Central memory CD8-positive, alpha-beta T cell (primary cell): ENCODE measurements around the gene ZNF3.
A peak's percentile ranks its signal among the peaks of the same experiment; 100 is the strongest.

Experiments used
- ATAC-seq: fragments of 150-1000 bp; cut with Tn5 transposase; replicated peaks from 2 replicates; pipeline ENCODE4 v1.10.0; 2022; ENCODE audit warnings: mild to moderate bottlenecking, moderate FRiP score, moderate number of reproducible peaks; ENCODE audit not compliant: poor library complexity, severe bottlenecking; ENCODE audit errors: extremely low read depth
- DNase-seq, 2 donors: peaks; one replicate each; pipeline ENCODE4 v3.0.0; 2021; ENCODE audit warnings: low spot score in 2 of 2
- H3K27ac Mint-ChIP-seq: one replicate; pipeline ENCODE4 v1.8.0; 2022; ENCODE audit warnings: low read depth, mild to moderate bottlenecking, moderate library complexity, mixed read lengths
- H3K27me3 Mint-ChIP-seq: one replicate; pipeline ENCODE4 v1.8.0; 2022; ENCODE audit warnings: mixed read lengths
- H3K36me3 Mint-ChIP-seq: one replicate; pipeline ENCODE4 v1.8.0; 2022; ENCODE audit warnings: mild to moderate bottlenecking, moderate library complexity, mixed read lengths; ENCODE audit not compliant: insufficient read depth
- H3K4me1 Mint-ChIP-seq: one replicate; pipeline ENCODE4 v1.8.0; 2022; ENCODE audit warnings: mixed read lengths
- H3K4me3 Mint-ChIP-seq: one replicate; pipeline ENCODE4 v1.8.0; 2022; ENCODE audit warnings: mild to moderate bottlenecking, moderate library complexity, mixed read lengths
- H3K9me3 Mint-ChIP-seq: one replicate; pipeline ENCODE4 v1.8.0; 2022; ENCODE audit warnings: mixed read lengths

Gene ZNF3

DNA sequence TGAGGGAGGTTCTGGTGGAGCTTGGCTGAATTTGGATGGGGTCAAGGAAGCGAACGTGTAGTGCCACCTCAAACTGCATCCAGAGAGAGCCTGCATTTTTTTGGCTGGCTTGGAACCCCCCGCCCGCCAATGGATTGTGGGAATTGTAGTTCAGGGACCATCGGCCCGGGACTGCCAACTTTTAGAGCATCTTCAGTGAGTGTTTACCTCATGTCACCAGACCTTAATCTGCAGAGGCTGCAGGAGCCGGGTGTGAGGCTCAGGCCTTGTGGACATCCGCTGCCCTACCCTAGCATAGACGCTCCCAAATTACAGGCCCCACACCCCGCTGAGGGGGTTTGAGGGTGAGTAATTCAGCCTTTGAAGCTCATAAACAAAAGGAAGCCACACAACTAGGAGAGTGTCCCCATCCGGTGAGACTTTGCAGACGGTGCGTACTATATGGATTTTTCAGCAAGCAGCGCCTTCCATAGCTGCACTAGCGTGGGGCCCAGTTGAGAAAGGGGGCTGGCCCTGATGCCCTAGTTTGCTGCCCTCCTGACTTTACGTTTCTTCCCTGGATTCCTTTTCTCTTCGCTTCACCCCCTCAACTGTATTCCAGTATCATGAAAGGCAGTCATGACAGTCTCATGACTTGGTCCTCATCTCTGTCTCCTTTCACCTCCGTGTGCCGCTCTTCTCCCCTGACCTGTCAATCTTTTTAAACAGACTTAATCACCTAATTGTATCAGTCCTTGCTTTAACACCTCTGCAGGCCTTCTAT, 38.6 kb upstream of the ZNF3 start:
- Mint-ChIP-seq H3K4me1 (peaks cover 32% of the 10 kb centered on the region), H3K36me3 (peaks cover 20% of the 10 kb centered on the region), H3K9me3 (no peaks in the 10 kb centered on the region), H3K27ac (peak overlapping the region; percentile 99), H3K27me3 (no peaks in the 10 kb centered on the region), H3K4me3 (peak overlapping the region; percentile 97)
- ATAC-seq (peak; percentile 68), DNase-seq (peak; percentile 51 to 68)

DNA sequence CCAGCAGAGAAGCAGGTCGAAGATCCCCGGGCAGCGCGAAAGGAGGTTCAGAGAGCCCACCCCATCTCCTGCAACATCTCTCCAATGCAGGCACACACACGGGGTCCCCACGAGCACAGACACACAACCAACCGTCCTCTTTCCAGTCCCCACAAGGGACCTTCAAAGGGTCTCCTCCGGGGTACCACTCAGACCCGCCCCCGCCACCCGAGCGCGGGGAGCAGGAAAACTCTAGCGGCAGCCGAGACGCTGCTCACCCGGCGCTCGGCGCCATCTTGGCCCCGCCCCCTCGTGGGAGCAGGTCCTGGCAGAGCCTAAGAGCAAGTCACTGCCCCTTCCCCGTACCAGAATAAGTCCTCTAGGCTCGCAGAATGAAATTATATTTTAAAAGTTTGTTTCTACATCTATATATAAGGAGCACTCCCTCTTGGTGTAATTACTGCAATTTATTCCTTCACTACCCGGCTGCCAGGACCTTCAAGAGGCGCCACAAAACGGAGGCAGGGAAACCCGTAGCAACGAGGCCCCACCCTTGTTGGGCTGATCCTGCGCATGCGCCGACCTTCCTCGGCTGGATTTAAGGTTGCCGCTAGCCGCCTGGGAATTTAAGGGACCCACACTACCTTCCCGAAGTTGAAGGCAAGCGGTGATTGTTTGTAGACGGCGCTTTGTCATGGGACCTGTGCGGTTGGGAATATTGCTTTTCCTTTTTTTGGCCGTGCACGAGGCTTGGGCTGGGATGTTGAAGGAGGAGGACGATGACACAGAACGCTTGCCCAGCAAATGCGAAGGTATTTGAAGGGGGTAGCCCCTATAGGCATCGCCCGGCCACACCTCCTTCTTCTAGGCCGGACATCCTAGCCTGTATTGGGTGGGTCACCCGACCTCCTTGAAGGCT, 37.8 kb upstream of the ZNF3 start, which contains the start of the genes CNPY4 and TAF6:
TSS of gene CNPY4 (plus strand) at position 563 of the 898 bp plus-strand sequence. CDS start at position 674, 111 bp downstream.
TSS of gene TAF6 (minus strand) at position 287 of the 898 bp plus-strand sequence. CDS start 5,149 bp downstream, outside the sequence.
- Mint-ChIP-seq H3K4me1 (peaks cover 26% of the 10 kb centered on the region), H3K36me3 (peaks cover 19% of the 10 kb centered on the region), H3K4me3 (peak within 1 kb of the TSS; percentile 97), H3K27me3 (no peaks in the 10 kb centered on the region), H3K27ac (peak within 1 kb of the TSS; percentile 99), H3K9me3 (no peaks in the 10 kb centered on the region)
- DNase-seq (peak; percentile 88 to 92), ATAC-seq (peak; percentile 79)

DNA sequence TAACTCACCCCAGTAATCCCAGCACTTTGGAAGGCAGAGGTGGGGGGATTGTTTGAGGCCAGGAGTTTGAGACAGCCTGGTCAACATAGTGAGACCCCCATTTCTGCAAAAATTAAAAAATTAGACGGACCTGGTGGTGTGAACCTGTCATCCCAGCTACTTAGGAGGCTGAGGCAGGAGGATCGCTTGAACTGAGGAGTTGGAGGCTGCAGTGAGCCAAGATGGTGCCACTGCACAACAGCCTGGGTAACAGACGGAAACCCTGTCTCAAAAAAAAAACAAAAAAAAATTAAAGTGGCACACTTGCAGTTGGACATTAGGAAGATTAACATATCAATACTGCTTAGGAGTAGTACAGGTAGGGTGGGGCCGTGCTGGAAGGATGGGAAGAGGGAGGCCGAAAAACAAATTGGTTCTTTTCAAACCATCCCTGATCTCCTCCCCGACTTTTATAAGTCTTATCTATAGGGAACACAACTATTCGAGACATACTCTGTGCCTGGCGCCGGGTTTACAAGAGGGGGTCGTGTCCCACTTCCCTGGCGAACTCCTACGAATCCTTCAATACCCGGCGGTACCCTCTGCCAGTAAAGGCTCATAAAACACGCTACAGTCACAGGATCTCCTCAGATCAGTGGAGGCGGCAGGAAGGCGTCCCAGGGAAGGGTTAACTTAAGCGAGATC, 37.0 kb upstream of the ZNF3 start:
- Mint-ChIP-seq H3K36me3 (peaks cover 24% of the 10 kb centered on the region), H3K27ac (peak overlapping the region; percentile 99), H3K4me3 (peak overlapping the region; percentile 97), H3K4me1 (peaks cover 25% of the 10 kb centered on the region), H3K27me3 (no peaks in the 10 kb centered on the region), H3K9me3 (no peaks in the 10 kb centered on the region)
- DNase-seq: no peak
- no peak for ATAC-seq

DNA sequence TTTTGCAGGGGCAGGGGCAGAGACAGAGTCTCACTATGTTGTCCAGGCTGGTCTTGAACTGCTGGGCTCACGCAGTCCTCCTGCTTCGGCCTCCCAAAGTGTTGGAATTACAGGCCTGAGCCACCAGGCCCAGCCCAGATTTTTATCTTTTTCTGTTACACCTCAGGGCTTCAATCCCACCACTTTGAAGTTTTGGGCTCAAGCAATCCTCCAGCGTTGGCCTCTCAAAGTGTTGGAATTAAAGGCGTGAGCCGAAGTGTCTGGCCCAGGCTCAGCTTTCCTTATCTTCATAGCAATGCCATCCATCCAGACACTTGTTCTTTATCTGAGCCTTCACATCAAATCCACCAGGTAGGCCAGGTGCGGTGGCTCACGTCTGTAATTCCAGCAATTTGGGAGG, 33.5 kb upstream of the ZNF3 start:
- Mint-ChIP-seq H3K4me1 (peaks cover 18% of the 10 kb centered on the region), H3K4me3 (no peak overlapping the region), H3K36me3 (peaks cover 42% of the 10 kb centered on the region), H3K27me3 (no peaks in the 10 kb centered on the region), H3K27ac (no peak overlapping the region), H3K9me3 (no peaks in the 10 kb centered on the region)
- ATAC-seq: no peak
- DNase-seq: no peak

DNA sequence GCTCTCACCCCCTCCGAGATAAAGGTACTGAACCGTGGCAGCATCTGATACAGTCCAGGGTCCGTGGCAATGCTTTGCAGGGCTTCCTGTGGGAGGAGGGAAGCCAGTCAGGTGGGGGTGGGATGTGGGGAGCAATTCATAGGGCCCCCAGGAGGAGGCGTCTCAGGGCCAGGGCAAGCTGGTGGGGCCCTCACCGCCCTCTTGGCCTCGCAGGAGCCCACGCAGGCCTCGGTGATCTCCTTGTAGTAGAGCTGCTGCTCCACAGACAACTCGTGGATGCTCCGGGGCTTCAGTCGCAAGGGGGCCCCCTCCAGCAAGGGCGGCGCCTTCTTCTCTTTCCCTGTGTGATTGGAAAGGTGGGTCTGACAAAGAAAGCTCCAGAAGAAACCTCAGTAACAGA, 30.4 kb upstream of the ZNF3 start:
- H3K27me3 Mint-ChIP-seq: no peaks in the 10 kb centered on the region
- no peaks in the 10 kb centered on the region for H3K4me1 Mint-ChIP-seq
- ATAC-seq: no peak
- no peak overlapping the region for H3K27ac Mint-ChIP-seq
- peaks cover 41% of the 10 kb centered on the region for H3K36me3 Mint-ChIP-seq
- no peak for DNase-seq
- H3K9me3 Mint-ChIP-seq: no peaks in the 10 kb centered on the region
- no peak overlapping the region for H3K4me3 Mint-ChIP-seq

DNA sequence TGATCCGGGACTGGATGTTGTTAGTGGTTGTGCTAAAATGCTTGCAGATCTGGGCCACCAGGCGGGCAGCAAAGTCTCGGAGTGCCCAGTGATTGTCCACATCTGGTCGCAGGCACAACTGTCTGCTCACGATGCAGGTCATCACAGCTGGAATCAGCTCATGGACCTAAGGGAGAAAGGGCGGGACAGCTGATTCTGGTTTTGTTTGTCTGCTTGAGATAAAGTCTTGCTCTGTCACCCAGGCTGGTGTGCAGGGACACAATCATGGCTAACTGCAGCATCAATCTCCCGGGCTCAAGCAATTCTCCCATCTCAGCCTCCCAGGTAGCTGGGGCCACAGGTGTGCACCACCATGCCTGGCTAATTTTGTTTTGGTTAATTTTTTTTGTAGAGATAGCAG, 29.6 kb upstream of the ZNF3 start:
- Mint-ChIP-seq H3K36me3 (peaks cover 43% of the 10 kb centered on the region), H3K27ac (no peak overlapping the region), H3K4me1 (no peaks in the 10 kb centered on the region), H3K4me3 (no peak overlapping the region), H3K9me3 (no peaks in the 10 kb centered on the region), H3K27me3 (no peaks in the 10 kb centered on the region)
- DNase-seq (no peak), ATAC-seq (no peak)

DNA sequence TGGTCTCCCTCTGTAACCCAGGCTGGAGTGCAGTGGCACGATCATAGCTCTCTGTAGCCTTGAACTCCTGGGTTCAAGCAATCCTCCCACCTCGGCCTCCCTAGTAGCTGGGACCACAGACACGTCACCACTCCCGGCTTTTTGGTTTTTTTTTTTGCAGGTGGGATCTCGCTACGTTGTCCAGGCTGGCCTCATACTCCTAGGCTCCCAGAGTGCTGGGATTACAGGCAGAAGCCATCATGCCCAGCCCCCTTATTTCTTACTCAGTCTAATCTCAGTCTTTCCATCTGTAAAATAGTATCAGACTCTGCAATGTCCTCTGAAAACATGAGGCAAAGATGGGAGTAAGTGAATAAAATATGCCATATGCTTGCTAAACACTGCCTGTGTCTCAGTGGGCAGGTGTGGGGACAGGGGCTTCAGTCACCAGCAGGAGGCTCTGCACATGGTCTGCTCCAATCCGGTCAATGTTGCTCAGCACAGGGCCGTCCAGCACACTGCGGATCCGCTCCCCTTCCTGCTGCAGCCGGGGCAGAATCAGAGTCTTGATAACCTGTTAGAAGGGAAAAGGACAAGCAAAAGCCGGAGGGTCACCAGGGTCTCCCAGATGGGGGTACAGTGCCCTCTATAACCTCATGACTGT, 28.1 kb upstream of the ZNF3 start:
- Mint-ChIP-seq H3K27ac (no peak overlapping the region), H3K4me3 (no peak overlapping the region), H3K36me3 (peaks cover 44% of the 10 kb centered on the region), H3K27me3 (no peaks in the 10 kb centered on the region), H3K4me1 (no peaks in the 10 kb centered on the region), H3K9me3 (no peaks in the 10 kb centered on the region)
- no peak for ATAC-seq
- DNase-seq: no peak

DNA sequence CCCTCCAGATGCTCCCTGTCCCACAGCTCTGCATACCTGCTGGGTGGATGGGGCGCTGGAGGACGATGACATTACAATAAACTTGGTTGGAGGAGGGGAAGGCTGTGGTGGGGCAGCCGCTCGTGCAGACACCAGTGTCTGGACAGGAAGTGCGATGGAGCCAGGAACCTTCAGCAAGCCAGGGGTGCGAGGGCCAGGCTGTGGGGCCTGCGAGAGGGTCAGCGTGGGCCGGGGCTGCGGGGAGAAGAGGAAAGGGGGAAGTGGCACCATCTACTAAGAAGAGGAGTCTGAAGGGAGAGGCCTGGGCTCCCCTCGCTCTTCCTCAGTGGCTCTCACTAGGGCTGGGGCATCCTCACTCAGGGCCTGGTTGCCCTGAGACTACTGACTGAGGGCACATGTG, 26.4 kb upstream of the ZNF3 start:
- no peak overlapping the region for H3K4me3 Mint-ChIP-seq

DNA sequence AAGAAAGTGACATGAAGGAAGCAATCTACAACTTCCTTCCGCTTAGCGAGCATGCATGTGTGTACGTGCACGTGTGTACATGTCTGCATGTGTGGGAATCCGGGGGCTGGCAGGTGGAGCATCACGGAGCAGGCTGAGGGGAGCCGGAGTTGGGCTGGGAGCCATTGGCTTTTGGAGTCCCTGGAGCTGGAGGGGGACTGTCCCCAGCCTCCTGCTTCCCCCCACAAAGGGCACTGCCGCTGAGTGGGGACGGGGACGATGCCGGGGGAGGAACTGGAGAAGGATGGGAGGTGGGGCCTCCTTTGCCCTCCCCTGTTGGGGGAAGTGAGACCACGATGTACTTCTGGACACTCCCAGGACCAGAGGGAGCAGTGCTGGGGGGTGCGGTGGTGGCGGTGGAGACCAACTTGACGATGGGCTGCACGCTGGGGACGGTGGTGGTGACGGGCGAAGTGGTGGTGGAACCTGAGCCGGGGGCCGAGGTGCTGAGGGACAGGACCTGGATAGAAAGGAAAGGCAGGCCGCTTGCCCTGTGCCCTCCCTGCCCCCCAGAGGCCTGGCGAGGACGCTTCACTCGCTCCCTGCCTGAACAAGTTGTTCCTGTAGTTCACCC, 25.7 kb upstream of the ZNF3 start:
- H3K4me1 Mint-ChIP-seq: peaks cover 5% of the 10 kb centered on the region

More for the DNA sequence above, 26.4 kb upstream of the ZNF3 start:
- H3K36me3 Mint-ChIP-seq: peaks cover 41% of the 10 kb centered on the region
- DNase-seq: no peak
- H3K27me3 Mint-ChIP-seq: no peaks in the 10 kb centered on the region
- ATAC-seq: no peak
- no peaks in the 10 kb centered on the region for H3K9me3 Mint-ChIP-seq
- H3K27ac Mint-ChIP-seq: no peak overlapping the region
- H3K4me1 Mint-ChIP-seq: no peaks in the 10 kb centered on the region

DNA sequence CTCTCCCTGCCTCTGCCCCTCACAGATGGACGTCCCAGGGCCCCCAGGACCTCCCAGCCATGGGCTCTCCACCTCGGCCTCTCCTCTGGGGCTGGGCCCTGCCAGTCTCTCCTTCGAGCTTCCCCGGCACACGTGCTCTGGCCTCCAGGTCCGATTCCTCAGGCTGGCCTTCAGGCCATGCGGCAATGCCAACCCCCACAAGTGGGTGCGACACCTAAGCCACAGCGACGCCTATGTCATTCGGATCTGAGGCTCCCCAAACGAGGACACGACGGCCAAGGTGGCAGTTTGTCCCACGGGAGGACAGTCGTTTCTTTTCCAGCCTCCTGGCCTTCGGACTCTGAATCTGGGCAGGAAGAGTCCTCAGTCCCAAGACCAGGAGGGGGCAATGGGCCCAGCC, 25.1 kb upstream of the ZNF3 start:
- Mint-ChIP-seq H3K36me3 (peaks cover 37% of the 10 kb centered on the region), H3K27ac (no peak overlapping the region), H3K9me3 (no peaks in the 10 kb centered on the region), H3K27me3 (no peaks in the 10 kb centered on the region), H3K4me1 (peaks cover 5% of the 10 kb centered on the region), H3K4me3 (no peak overlapping the region)
- DNase-seq (no peak), ATAC-seq (no peak)

More for the DNA sequence above, 25.7 kb upstream of the ZNF3 start:
- no peak overlapping the region for H3K4me3 Mint-ChIP-seq
- H3K27me3 Mint-ChIP-seq: no peaks in the 10 kb centered on the region
- DNase-seq (no peak), ATAC-seq (no peak)
- peaks cover 35% of the 10 kb centered on the region for H3K36me3 Mint-ChIP-seq
- no peaks in the 10 kb centered on the region for H3K9me3 Mint-ChIP-seq
- H3K27ac Mint-ChIP-seq: no peak overlapping the region

DNA sequence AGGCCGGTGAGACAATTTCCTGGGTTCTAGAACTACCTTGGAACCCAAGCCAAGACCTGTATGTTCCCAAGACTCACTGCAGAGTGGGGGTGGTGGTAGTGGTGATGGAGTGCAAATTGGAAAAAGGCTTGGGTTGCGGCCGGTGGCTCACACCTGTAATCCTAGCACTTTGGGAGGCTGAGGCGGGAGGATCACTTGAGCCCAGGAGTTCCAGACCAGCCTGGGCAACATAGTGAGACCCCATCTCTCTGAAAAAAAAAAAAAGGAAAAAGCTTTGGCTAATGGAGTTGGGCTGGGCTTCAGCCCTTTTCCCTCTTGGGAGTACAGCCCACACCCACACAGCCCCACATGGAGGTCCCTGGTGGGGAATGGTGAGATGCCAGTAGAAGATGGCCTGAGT, 24.0 kb upstream of the ZNF3 start:
- Mint-ChIP-seq H3K9me3 (no peaks in the 10 kb centered on the region), H3K36me3 (peaks cover 35% of the 10 kb centered on the region), H3K4me1 (peaks cover 5% of the 10 kb centered on the region), H3K4me3 (no peak overlapping the region), H3K27me3 (no peaks in the 10 kb centered on the region), H3K27ac (no peak overlapping the region)
- ATAC-seq (no peak), DNase-seq (no peak)
